Adrenal gland (tissue), 5 donors: ENCODE measurements around the gene ITPR1.

Experiments
- POLR2A ChIP-seq, 2 donors: fragments of 450-650 bp; IDR thresholded peaks; one replicate each; pipeline ENCODE4 v1.6.1; 2017; ENCODE audit warnings: antibody characterized with exemption in 2 of 2, mild to moderate bottlenecking in 2 of 2, moderate library complexity in 1 of 2
- TF ChIP-seq, protein P1 (sequence below), 6 experiments: fragments of 450-650 bp in 4 of 6; fragments of 200-600 bp in 2 of 6; sonication (generic) in 1 of 6; IDR thresholded peaks; 1 replicate in 5 of 6; 2 replicates in 1 of 6; pipeline versions ENCODE4 v1.5.1 to v1.8.0; 2016 to 2021; ENCODE audit warnings: antibody characterized with exemption in 6 of 6, mild to moderate bottlenecking in 2 of 6, moderate library complexity in 1 of 6
- donor health status: DM: no; HTN: no; CAD: no.

DNA sequence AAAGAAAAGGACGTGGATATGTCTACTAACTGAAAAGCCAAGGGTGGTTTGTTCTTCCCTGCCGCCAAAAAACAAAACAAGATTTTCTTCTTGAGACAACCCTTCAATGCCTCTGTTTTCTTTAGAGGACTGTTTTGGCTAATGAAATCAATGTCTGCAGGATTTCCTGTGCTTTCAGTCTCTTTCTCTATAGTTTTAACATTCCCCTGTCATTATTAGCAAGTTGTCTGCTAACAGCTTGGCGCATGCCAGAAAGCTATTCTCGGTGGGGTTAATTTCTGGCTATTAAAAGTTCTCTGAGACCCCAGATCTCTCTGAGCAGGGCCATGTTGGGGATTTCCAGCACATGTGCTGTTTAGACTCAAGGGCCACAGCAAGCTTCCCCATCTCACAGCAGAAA is 56.7 kb downstream of the ITPR1 start:
- no peak for TF ChIP-seq POLR2A (IDR thresholded peaks at IDR 0.05)
- TF ChIP-seq, protein P1, sequence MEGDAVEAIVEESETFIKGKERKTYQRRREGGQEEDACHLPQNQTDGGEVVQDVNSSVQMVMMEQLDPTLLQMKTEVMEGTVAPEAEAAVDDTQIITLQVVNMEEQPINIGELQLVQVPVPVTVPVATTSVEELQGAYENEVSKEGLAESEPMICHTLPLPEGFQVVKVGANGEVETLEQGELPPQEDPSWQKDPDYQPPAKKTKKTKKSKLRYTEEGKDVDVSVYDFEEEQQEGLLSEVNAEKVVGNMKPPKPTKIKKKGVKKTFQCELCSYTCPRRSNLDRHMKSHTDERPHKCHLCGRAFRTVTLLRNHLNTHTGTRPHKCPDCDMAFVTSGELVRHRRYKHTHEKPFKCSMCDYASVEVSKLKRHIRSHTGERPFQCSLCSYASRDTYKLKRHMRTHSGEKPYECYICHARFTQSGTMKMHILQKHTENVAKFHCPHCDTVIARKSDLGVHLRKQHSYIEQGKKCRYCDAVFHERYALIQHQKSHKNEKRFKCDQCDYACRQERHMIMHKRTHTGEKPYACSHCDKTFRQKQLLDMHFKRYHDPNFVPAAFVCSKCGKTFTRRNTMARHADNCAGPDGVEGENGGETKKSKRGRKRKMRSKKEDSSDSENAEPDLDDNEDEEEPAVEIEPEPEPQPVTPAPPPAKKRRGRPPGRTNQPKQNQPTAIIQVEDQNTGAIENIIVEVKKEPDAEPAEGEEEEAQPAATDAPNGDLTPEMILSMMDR (IDR thresholded peaks at IDR 0.05): no peak
